ENCODE results near the gene KCNAB3.

DNA sequence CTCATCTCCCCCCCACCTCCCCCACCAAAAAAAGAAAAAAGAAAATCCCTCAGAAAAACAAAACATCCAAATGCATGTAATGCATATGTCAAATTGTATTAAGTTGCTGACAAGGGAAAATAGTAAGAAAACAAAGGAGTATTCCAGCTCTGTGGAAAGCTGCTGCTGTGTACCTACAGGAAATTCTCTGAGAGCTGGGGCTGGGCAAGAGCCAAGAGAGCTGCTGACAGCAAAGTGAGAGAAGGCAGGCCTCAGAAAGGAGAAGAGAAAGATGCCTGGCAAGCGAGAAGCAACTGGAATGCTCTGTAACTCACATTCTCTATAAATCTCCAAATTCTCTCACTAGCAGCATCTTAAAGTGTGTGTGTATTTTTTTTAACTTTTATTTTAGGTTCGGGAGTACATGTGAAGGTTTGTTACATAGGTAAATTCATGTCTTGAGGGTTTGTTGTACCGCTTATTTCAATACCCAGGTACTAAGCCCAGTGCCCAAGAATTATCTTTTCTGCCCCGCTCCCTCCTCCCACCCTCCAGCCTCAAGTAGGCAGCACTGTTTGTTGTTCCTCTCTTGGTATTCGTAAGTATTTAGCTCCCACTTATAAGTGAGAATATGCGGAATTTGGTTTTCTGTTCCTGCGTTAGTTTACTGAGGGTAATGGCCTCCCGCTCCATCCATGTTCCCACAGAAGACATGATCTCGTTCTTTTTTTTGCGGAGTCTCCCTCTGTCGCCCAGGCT, 26.7 kb upstream of the KCNAB3 start:
- TF ChIP-seq CEBPB (tag; IDR thresholded peaks at IDR 0.05) (no peak), DNMT1 (IDR thresholded peaks at IDR 0.05) (no peak), HMG20A (CRISPR knock-in tag; conservative IDR thresholded peaks at IDR 0.05) (no peak), MTA1 (IDR thresholded peaks at IDR 0.05; ENCODE audit: borderline replicate concordance) (no peak)
- TF ChIP-seq, protein P1, sequence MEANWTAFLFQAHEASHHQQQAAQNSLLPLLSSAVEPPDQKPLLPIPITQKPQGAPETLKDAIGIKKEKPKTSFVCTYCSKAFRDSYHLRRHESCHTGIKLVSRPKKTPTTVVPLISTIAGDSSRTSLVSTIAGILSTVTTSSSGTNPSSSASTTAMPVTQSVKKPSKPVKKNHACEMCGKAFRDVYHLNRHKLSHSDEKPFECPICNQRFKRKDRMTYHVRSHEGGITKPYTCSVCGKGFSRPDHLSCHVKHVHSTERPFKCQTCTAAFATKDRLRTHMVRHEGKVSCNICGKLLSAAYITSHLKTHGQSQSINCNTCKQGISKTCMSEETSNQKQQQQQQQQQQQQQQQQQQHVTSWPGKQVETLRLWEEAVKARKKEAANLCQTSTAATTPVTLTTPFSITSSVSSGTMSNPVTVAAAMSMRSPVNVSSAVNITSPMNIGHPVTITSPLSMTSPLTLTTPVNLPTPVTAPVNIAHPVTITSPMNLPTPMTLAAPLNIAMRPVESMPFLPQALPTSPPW (CRISPR knock-in tag; IDR thresholded peaks at IDR 0.05) = no peak

Data from K562 (cell line).